ENCODE measurements around the gene SLC30A2. TPM values are rescaled to one million over a fixed set of nuclear protein-coding genes. Genes with fewer than 3 reads are reported as not detected.

SLC30A2 gene
- polyA plus RNA-seq, 2 of the 4 experiments (the other 2 are of a cell fraction), result not detected

- Histone ChIP-seq H3K4me3 (no peak overlapping the region), H3K4me1 (peaks cover 3% of the 10 kb centered on the region; the same call in 1 of the 3 replicates), H3K9me3 (no peaks in the 10 kb centered on the region), H3K27ac (no peak overlapping the region), H3K4me2 (no peak overlapping the region)
- TF ChIP-seq FOSL2 (IDR thresholded peaks at IDR 0.05) (no peak), FOSL2 (CRISPR knock-in tag; IDR thresholded peaks at IDR 0.05) (no peak), RAD21 (conservative IDR thresholded peaks at IDR 0.05 in 1 of 2, IDR thresholded peaks at IDR 0.05 in 1 of 2) (0 out of 5 replicates have a peak, but pooled peaks of 1 of the 2 experiments have one; percentile 16)
- FAIRE-seq, result no peak
- ChIA-PET CTCF (interaction anchor here (1.1 to 1.8 kb wide), 4 partner anchors 25 to 140 kb away, joined by 3 to 5 read pairs (median 4); partner anchors contain the start of gene ZNF593), POLR2A (no interaction called here)
- no peak for DNase-seq (ENCODE audit: low read depth in 1 of 2, low spot score in 1 of 2)
- no peak for ATAC-seq
- 54% methylated on average over 7 of the region's 7 CpGs for WGBS (ENCODE audit: missing lambda C conversion rate)
These were observed 15.9 kb downstream of the SLC30A2 start for GRCh38 chr1:26029864-26030481.

DNA sequence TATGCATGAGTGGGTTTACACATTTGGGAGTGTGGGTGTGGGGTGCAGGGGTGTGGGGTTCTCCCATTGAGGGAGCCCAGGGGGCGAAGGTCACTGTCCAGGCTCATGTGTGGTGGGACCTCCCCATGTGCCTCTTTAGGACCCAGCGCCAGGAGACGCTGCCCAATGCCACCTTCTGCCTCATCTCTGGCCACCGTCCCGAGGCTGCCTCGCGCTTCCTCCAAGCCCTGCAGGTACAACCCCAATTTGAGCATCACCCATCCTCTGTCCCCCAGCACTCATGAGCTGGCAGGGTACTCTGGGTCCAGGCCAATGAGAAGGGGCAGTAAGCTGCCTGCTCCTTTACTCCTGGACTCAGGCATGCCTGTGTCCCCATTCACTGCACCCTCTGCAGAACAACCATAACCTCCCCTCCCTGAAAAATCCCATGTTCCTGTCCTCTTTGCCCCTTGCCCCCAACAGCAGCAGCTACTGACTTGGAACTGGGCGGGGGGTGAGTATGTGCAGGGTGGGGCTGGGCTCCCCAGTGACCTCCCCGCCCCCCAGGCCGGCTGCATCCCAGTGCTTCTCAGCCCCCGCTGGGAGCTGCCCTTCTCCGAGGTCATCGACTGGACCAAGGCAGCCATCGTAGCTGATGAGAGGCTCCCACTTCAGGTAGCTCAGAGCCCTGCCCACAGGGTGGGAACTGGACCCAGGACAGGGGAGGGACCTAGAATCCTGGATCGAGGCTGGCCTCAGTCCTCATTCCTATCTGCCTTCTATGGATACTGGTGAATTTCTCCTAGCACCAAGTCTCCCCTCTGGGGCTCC lies 16.7 kb downstream of the SLC30A2 start:
- CTCF ChIA-PET, result interaction anchor here (1.1 to 1.2 kb wide), 3 partner anchors 25 to 140 kb away, joined by 3 to 4 read pairs (median 4); partner anchors contain the start of gene ZNF593
- POLR2A ChIA-PET, result no interaction called here
- TF ChIP-seq, protein P1, sequence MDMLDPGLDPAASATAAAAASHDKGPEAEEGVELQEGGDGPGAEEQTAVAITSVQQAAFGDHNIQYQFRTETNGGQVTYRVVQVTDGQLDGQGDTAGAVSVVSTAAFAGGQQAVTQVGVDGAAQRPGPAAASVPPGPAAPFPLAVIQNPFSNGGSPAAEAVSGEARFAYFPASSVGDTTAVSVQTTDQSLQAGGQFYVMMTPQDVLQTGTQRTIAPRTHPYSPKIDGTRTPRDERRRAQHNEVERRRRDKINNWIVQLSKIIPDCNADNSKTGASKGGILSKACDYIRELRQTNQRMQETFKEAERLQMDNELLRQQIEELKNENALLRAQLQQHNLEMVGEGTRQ (IDR thresholded peaks at IDR 0.05), result no peak
- TF ChIP-seq ESRRA (IDR thresholded peaks at IDR 0.05; ENCODE audit: borderline replicate concordance, low read length) (no peak), EP300 (IDR thresholded peaks at IDR 0.05) (no peak), SMC3 (IDR thresholded peaks at IDR 0.05) (no peak), ZFP36 (IDR thresholded peaks at IDR 0.05; ENCODE audit: borderline replicate concordance, partially characterized antibody) (no peak), BHLHE40 (IDR thresholded peaks at IDR 0.05; ENCODE audit: low read depth, low read length) (no peak), FOSB (CRISPR knock-in tag; IDR thresholded peaks at IDR 0.05) (no peak), RNF2 (IDR thresholded peaks at IDR 0.05; ENCODE audit: borderline replicate concordance, low read depth) (no peak), POLR2AphosphoS2 (conservative IDR thresholded peaks at IDR 0.05; ENCODE audit: low read length) (no peak), MAFK (IDR thresholded peaks at IDR 0.05; ENCODE audit: partially characterized antibody) (no peak), RFX5 (IDR thresholded peaks at IDR 0.05) (no peak)
- TF ChIP-seq, protein P2, sequence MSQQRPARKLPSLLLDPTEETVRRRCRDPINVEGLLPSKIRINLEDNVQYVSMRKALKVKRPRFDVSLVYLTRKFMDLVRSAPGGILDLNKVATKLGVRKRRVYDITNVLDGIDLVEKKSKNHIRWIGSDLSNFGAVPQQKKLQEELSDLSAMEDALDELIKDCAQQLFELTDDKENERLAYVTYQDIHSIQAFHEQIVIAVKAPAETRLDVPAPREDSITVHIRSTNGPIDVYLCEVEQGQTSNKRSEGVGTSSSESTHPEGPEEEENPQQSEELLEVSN (IDR thresholded peaks at IDR 0.05; ENCODE audit: borderline replicate concordance, low read depth), result no peak
- TF ChIP-seq, protein P3, sequence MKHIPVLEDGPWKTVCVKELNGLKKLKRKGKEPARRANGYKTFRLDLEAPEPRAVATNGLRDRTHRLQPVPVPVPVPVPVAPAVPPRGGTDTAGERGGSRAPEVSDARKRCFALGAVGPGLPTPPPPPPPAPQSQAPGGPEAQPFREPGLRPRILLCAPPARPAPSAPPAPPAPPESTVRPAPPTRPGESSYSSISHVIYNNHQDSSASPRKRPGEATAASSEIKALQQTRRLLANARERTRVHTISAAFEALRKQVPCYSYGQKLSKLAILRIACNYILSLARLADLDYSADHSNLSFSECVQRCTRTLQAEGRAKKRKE (CRISPR knock-in tag; IDR thresholded peaks at IDR 0.05; ENCODE audit: low read depth), result no peak
- no peaks in the 10 kb centered on the region for H3K9me3 ChIP-seq
- DNase-seq (ENCODE audit: low read depth in 1 of 2, low spot score in 1 of 2), result no peak
- ATAC-seq, result peak in 1 of 2 experiments; percentile 15; a peak in 2 of 6 replicates
- no peak overlapping the region for H3K4me3 ChIP-seq
- no peaks in the 10 kb centered on the region for H3K4me1 ChIP-seq
- H3K27ac ChIP-seq, result no peak overlapping the region
- no peak for FAIRE-seq
- H3K4me2 ChIP-seq, result no peak overlapping the region
- WGBS (ENCODE audit: missing lambda C conversion rate), result 88% methylated on average over 6 of the region's 15 CpGs

DNA sequence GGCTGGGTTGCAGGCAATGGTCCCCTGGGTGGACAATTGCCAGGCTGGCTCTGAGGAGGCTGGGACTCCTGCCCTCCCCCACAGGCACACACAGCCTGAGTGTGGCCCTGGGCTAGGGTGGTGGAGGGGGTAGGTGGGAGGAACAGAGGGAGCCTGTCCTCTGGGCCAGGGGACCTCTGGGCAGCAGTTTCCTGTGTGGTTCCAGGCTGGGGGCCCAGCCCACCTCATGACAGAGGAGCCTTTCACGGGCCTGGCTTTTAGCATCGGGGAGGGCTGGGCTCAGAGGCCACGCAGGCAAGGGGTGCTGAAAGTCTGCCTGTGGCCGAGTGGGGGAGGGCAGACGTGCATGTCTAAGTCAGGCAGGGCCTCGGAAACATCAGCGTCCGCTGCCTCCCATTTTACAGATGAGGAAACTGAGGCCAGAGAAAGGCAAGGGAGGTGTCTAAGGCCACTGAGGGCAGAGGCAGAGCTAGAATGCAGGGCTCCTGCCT lies 17.4 kb downstream of the SLC30A2 start:
- FAIRE-seq (no peak), ATAC-seq (no peak), DNase-seq (ENCODE audit: low read depth in 1 of 2, low spot score in 1 of 2) (no peak)
- WGBS (ENCODE audit: missing lambda C conversion rate), result 86% methylated on average over 5 of the region's 8 CpGs
- Histone ChIP-seq H3K4me2 (no peak overlapping the region), H3K4me1 (no peaks in the 10 kb centered on the region), H3K9me3 (no peaks in the 10 kb centered on the region), H3K4me3 (no peak overlapping the region), H3K27ac (no peak overlapping the region)
- TF ChIP-seq NPAS2 (CRISPR knock-in tag; IDR thresholded peaks at IDR 0.05; ENCODE audit: borderline replicate concordance) (no peak), EP300 (IDR thresholded peaks at IDR 0.05) (no peak), CEBPB (IDR thresholded peaks at IDR 0.05) (no peak), HDAC2 (IDR thresholded peaks at IDR 0.05) (no peak), KDM1A (IDR thresholded peaks at IDR 0.05; ENCODE audit: low read depth) (no peak), HOXB5 (CRISPR knock-in tag; IDR thresholded peaks at IDR 0.05) (no peak), RCOR1 (IDR thresholded peaks at IDR 0.05; ENCODE audit: low read depth, low read length) (no peak), SREBF2 (IDR thresholded peaks at IDR 0.05) (no peak), TP53 (CRISPR knock-in tag; IDR thresholded peaks at IDR 0.05) (no peak), HOXB13 (CRISPR knock-in tag; IDR thresholded peaks at IDR 0.05; ENCODE audit: low read depth) (no peak), SMC3 (IDR thresholded peaks at IDR 0.05) (no peak), CHD2 (IDR thresholded peaks at IDR 0.05; ENCODE audit: low read length, partially characterized antibody) (no peak), JUNB (IDR thresholded peaks at IDR 0.05) (no peak), EHMT2 (IDR thresholded peaks at IDR 0.05; ENCODE audit: low read depth) (no peak)
- ChIA-PET CTCF (no interaction called here), POLR2A (no interaction called here)
